ENCODE results near the gene EMC7. TPM values are rescaled to one million over a fixed set of nuclear protein-coding genes. Genes with fewer than 3 reads are reported as not detected.

EMC7 gene
- total RNA-seq, 1 donor, result 57.4 TPM

DNA sequence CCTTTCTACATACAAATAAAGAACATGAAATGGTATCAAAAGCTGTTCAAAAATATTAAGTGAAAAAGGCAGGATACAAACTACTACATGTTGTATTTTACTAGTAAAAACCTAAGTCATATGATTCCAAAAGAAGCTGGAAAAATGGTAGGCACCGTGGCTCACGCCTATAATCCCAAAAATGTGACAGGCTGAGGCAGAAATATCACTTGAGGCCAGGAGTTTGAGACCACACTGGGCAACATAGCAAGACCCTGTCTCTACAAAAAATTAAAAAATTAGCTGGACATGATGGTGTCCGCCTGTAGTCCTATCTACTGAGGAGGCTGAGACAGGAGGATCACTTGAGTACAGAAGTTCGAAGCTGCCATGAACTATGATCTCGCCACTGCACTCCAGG, 1.7 kb downstream of the EMC7 start:
- DNase-seq (ENCODE audit: low read depth), result no peak
- H3K4me3 ChIP-seq (ENCODE audit: low read depth, low read length), result no peak overlapping the region
- TF ChIP-seq, protein P1, sequence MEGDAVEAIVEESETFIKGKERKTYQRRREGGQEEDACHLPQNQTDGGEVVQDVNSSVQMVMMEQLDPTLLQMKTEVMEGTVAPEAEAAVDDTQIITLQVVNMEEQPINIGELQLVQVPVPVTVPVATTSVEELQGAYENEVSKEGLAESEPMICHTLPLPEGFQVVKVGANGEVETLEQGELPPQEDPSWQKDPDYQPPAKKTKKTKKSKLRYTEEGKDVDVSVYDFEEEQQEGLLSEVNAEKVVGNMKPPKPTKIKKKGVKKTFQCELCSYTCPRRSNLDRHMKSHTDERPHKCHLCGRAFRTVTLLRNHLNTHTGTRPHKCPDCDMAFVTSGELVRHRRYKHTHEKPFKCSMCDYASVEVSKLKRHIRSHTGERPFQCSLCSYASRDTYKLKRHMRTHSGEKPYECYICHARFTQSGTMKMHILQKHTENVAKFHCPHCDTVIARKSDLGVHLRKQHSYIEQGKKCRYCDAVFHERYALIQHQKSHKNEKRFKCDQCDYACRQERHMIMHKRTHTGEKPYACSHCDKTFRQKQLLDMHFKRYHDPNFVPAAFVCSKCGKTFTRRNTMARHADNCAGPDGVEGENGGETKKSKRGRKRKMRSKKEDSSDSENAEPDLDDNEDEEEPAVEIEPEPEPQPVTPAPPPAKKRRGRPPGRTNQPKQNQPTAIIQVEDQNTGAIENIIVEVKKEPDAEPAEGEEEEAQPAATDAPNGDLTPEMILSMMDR (IDR thresholded peaks at IDR 0.05; ENCODE audit: insufficient read depth, low read depth, low read length), result no peak

DNA sequence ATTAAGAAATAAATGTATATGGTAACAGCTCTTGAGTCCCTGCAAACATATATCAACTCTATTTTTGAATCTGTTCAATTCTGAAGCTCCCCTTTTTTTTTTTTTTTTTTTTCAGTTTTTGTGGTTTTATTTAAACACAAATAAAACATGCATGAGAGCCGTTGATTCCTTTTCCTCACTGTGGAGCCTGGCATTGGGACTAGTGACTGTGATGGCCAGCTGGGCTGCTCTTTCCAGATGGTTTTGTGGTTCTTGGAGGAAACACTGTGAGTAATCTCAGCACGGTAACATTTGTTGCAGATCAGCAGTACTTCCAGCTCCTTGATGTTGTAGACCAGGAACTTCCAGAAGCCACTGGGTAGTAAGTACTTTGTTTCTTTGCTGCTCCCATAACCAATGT, 15.9 kb downstream of the EMC7 start:
- H3K4me3 ChIP-seq (ENCODE audit: low read depth, low read length), result no peak overlapping the region
- TF ChIP-seq, protein P1 (IDR thresholded peaks at IDR 0.05; ENCODE audit: insufficient read depth, low read depth, low read length), result no peak
- no peak for DNase-seq (ENCODE audit: low read depth)

DNA sequence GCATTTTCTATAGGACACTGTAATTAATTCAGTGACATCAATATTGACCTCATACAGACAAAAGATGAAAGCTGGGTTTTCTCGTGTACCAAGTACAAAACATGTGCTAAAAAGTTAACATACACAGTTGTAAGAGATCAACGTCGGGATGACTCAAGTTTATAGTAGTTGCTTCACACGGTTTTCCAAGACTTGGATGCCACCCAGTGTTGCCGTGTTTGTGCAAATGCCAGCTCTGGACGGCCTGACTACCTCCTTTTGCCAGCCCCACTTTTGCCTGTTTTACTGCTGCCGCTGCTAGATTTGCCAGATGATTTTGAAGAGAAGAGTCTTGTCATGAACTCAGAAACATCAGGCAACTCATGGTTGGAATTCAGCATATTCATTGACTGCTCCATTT, 17.6 kb downstream of the EMC7 start:
- TF ChIP-seq, protein P1 (IDR thresholded peaks at IDR 0.05; ENCODE audit: insufficient read depth, low read depth, low read length), result no peak
- DNase-seq (ENCODE audit: low read depth), result peak; percentile 65
- no peak overlapping the region for H3K4me3 ChIP-seq (ENCODE audit: low read depth, low read length)

DNA sequence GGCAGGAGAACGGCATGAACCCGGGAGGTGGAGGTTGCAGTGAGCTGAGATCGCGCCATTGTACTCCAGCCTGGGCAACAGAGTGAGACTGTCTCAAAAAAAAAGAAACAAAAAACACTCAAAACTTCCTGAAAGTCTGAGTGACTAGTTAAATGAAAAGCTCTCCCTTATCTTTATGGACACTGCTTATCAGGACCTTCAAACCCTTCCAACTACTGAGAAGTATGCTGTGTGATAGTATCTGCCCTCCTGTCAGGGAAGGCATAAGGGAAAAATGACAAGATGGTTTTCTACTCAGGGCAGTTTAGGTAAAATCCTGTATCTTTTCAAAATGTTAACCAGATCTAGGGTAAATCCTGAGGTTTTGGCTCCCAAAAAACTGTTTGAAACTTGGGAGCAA, 21.8 kb downstream of the EMC7 start:
- no peak overlapping the region for H3K4me3 ChIP-seq (ENCODE audit: low read depth, low read length)
- TF ChIP-seq, protein P1 (IDR thresholded peaks at IDR 0.05; ENCODE audit: insufficient read depth, low read depth, low read length), result no peak
- DNase-seq (ENCODE audit: low read depth), result no peak

DNA sequence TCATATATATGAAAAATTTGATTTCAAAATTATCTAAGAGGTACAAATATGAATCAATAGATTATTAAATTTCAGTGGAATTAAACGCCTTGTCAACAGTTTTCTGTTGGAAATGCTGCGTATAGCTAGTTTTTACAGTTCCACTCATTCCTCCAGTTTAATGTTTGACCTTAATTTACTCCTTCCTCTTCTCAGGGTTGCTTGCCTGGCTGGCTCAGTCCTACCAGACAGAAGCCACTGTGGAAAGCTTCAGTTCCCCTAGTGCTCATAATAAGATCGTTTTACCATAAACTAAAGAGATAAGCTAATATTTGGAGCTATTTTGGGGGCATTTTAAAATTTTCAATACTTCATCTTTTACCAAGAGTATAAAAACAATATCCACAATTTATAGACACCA, 22.8 kb downstream of the EMC7 start:
- H3K4me3 ChIP-seq (ENCODE audit: low read depth, low read length), result no peak overlapping the region
- no peak for DNase-seq (ENCODE audit: low read depth)
- TF ChIP-seq, protein P1 (IDR thresholded peaks at IDR 0.05; ENCODE audit: insufficient read depth, low read depth, low read length), result no peak

DNA sequence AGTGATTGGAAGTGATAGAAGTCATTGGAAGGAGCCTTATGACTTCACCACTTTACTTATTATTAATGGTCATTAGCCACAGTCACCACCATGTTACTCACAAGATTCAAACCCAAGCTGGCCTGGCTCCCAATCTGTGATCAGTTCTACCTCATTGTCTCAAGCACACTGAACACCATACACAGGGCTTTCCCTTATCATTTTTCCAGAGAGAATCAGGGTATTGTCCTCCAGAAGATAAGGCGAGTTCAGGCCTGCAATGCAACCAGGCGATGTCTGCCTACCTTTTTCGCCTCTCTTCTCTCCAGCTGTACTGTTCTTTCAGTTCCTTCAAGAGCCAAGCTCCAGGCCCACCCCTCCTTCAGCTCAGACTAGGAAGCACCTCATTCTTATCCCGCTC, 24.9 kb downstream of the EMC7 start:
- TF ChIP-seq, protein P1 (IDR thresholded peaks at IDR 0.05; ENCODE audit: insufficient read depth, low read depth, low read length), result no peak
- no peak for DNase-seq (ENCODE audit: low read depth)
- no peak overlapping the region for H3K4me3 ChIP-seq (ENCODE audit: low read depth, low read length)

DNA sequence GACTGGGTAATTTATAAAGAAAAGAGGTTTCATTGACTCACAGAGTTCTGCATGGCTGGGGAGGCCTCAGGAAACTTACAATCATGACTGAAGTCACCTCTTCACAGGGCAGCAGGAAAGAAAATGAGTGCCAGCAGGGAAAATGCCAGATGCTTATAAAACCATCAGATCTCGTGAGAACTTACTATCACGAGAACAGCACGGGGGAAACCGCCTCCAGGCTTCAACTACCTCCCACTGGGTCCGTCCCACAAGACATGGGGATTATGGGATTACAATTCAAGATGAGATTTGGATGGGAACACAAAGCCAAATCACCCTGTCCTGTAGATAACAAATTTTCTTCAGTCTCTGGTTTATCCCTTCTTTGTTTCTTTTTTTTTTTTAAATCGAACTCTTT, 31.7 kb downstream of the EMC7 start:
- H3K4me3 ChIP-seq (ENCODE audit: low read depth, low read length), result no peak overlapping the region
- TF ChIP-seq, protein P1 (IDR thresholded peaks at IDR 0.05; ENCODE audit: insufficient read depth, low read depth, low read length), result no peak
- DNase-seq (ENCODE audit: low read depth), result no peak

All from fibroblast of villous mesenchyme (primary cell).